IPS-NIHi7 (cell line): ENCODE measurements around the gene LOXHD1.
A peak's percentile ranks its signal among the peaks of the same experiment; 100 is the strongest.

Source experiments
- DNase-seq: peaks from one replicate; pipeline ENCODE4 v3.0.0; 2012; ENCODE audit warnings: mixed read lengths; ENCODE audit errors: extremely low spot score

The LOXHD1 gene

GRCh38 chr18:46547520-46547919 lies 109.5 kb downstream of the LOXHD1 start:
- DNase-seq, result no peak

GRCh38 chr18:46546111-46546640 lies 110.8 kb downstream of the LOXHD1 start:
- DNase-seq, result no peak

GRCh38 chr18:46542545-46542944 lies 114.5 kb downstream of the LOXHD1 start:
- DNase-seq, result peak; percentile 67

- DNase-seq, result no peak
These were observed 115.3 kb downstream of the LOXHD1 start for GRCh38 chr18:46541626-46542189.

- DNase-seq, result no peak
These were observed 118.6 kb downstream of the LOXHD1 start for GRCh38 chr18:46538376-46538775.

GRCh38 chr18:46536215-46536874 lies 120.7 kb downstream of the LOXHD1 start:
- no peak for DNase-seq

- DNase-seq, result no peak
These were observed 125.5 kb downstream of the LOXHD1 start for GRCh38 chr18:46531482-46531881.

- no peak for DNase-seq
These were observed 129.0 kb downstream of the LOXHD1 start for GRCh38 chr18:46528037-46528436.

- DNase-seq, result no peak
These were observed 137.2 kb downstream of the LOXHD1 start for GRCh38 chr18:46519870-46520269.

- peak; percentile 58 for DNase-seq
These were observed 138.6 kb downstream of the LOXHD1 start for GRCh38 chr18:46518438-46518837.

- DNase-seq, result no peak
These were observed 140.5 kb downstream of the LOXHD1 start for GRCh38 chr18:46516555-46516954.

- no peak for DNase-seq
These were observed 146.6 kb downstream of the LOXHD1 start for GRCh38 chr18:46510386-46510785.

- DNase-seq, result no peak
These were observed 147.5 kb downstream of the LOXHD1 start for GRCh38 chr18:46509530-46509929.

- DNase-seq, result no peak
These were observed 149.9 kb downstream of the LOXHD1 start for GRCh38 chr18:46506974-46507586.

- peak; percentile 82 for DNase-seq
These were observed 154.6 kb downstream of the LOXHD1 start for GRCh38 chr18:46502444-46502843.

GRCh38 chr18:46497129-46497528 lies 159.9 kb downstream of the LOXHD1 start:
- peak; percentile 74 for DNase-seq

GRCh38 chr18:46488471-46489213 lies 168.4 kb downstream of the LOXHD1 start:
- no peak for DNase-seq

- DNase-seq, result no peak
These were observed 171.3 kb downstream of the LOXHD1 start for GRCh38 chr18:46485675-46486194.

GRCh38 chr18:46484971-46485370 lies 172.0 kb downstream of the LOXHD1 start:
- peak; percentile 43 for DNase-seq

GRCh38 chr18:46482831-46483230 lies 174.2 kb downstream of the LOXHD1 start:
- DNase-seq, result no peak

- DNase-seq, result no peak
These were observed 175.2 kb downstream of the LOXHD1 start for GRCh38 chr18:46481847-46482245.
